Endometrial microvascular endothelial cells (primary cell): ENCODE data around the gene OR4F17. TPM values are rescaled to one million over a fixed set of nuclear protein-coding genes. Genes with fewer than 3 reads are reported as not detected.
"Not testable (repeated sequence)": the region's sequence is repeated elsewhere in the genome, so short reads cannot be mapped to it uniquely, and the experiment has no call there.

Source experiments
- in situ Hi-C: cut with HindIII; loops from 2 replicates; pipeline ENCODE4 v1.10.0; 2017; ENCODE audit warnings: low sequenced_read_pairs, low pct_unique_long_range_greater_than_20kb; ENCODE audit errors: inconsistent ontology term
- total RNA-seq: library from RNA; depleted of rRNA; stranded (reverse); fragments of >200 nt; gene quantifications from one replicate; pipeline ENCODE4 v1.2.3, GENCODE V29; 2015; ENCODE audit errors: inconsistent ontology term

OR4F17 gene
- not detected for total RNA-seq

GRCh38 chr19:106804-107203, at the start of gene OR4F17:
Gene OR4F17, plus strand, starts transcription at chr19:107104. Its CDS starts 3,575 bp downstream, at chr19:110679.
- in situ Hi-C loops = not testable (repeated sequence)

GRCh38 chr19:70793-71192, 36.1 kb upstream of the OR4F17 start:
- in situ Hi-C loops = not testable (repeated sequence)

GRCh38 chr19:82864-83263, 24.0 kb upstream of the OR4F17 start:
- in situ Hi-C loops = not testable (repeated sequence)

- in situ Hi-C loops = not testable (repeated sequence)
Measured at GRCh38 chr19:83626-84025, 23.3 kb upstream of the OR4F17 start.

- in situ Hi-C loops = not testable (repeated sequence)
Measured at GRCh38 chr19:90678-91077, 16.2 kb upstream of the OR4F17 start.

GRCh38 chr19:94794-95193, 12.1 kb upstream of the OR4F17 start:
- in situ Hi-C loops = not testable (repeated sequence)

GRCh38 chr19:97647-98046, 9.3 kb upstream of the OR4F17 start:
- in situ Hi-C loops = not testable (repeated sequence)

- in situ Hi-C loops = not testable (repeated sequence)
Measured at GRCh38 chr19:120443-121140, 13.7 kb downstream of the OR4F17 start.

Other genes starting within 250 kb of the OR4F17 start
- 98.2 TPM for gene PLPP2, start 184.3 kb downstream of the OR4F17 start, total RNA-seq
- 37.4 TPM for gene MIER2, start 237.7 kb downstream of the OR4F17 start, total RNA-seq